GM12892 (cell line): ENCODE data around the gene CEP20.

Source experiments
- POLR2A ChIP-seq: IDR thresholded peaks from 2 replicates; pipeline ENCODE4 v1.6.1; 2011; ENCODE audit warnings: low read depth, low read length, control low read depth
- POLR2AphosphoS5 ChIP-seq: IDR thresholded peaks from 2 replicates; pipeline ENCODE4 v1.6.1; 2011; ENCODE audit warnings: low read depth, low read length, control low read depth

DNA sequence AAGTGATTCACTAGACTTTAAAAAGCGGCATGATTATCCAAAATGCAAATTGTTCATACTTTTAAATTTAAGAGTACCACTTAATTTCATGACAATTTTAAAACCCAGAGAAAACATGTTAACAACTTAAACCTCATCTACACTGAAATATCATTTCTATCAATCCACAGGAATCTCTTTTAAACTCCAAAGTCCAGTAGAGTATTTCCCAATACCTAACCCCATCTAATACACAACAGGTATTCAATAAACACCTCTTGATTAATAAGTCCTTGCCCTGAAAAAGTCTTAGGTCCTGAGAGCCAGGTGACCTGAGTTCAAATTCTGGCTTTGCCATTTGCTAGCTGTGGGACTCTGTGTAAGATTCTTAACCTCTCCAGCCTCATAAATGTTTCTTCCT lies 14.7 kb downstream of the CEP20 start:
- TF ChIP-seq POLR2A: no peak
- no peak for TF ChIP-seq POLR2AphosphoS5
